MCF 10A (cell line): ENCODE results near the gene KLF9. TPM values are rescaled to one million over a fixed set of nuclear protein-coding genes. Genes with fewer than 3 reads are reported as not detected.

ENCODE experiments used
- BruUV-seq: library from RNA; stranded (reverse); fragments of 400-500 nt; replicated peaks from 2 replicates; lab custom pipeline; 2021; lab: Mats Ljungman, UMichigan
- CTCF ChIA-PET: fragments of 300-600 bp; sonication (Branson Sonifier 250); formaldehyde crosslinking; extraction: SDS; loops from one replicate; lab custom pipeline; 2021; ENCODE audit warnings: antibody characterized with exemption, inconsistent platforms; lab: Yijun Ruan, JAX
- POLR2A ChIA-PET: fragments of 300-600, 350-650 bp; sonication (Branson Sonifier 250); formaldehyde crosslinking; extraction: SDS; loops from one replicate; lab custom pipeline; 2020; ENCODE audit warnings: antibody characterized with exemption, inconsistent platforms; lab: Yijun Ruan, JAX
- DNase-seq: peaks from one replicate; pipeline ENCODE4 v3.0.0-alpha.2; 2018; ENCODE audit not compliant: unreplicated experiment
- H3K27ac Mint-ChIP-seq: one replicate; pipeline ENCODE4 v1.8.0; 2022; ENCODE audit warnings: mild to moderate bottlenecking, low read depth, mixed read lengths; ENCODE audit not compliant: unreplicated experiment
- H3K27me3 Mint-ChIP-seq: one replicate; pipeline ENCODE4 v1.8.0; 2022; ENCODE audit warnings: mixed read lengths; ENCODE audit not compliant: insufficient read depth, unreplicated experiment
- H3K36me3 Mint-ChIP-seq: one replicate; pipeline ENCODE4 v1.8.0; 2022; ENCODE audit warnings: mild to moderate bottlenecking, moderate library complexity, mixed read lengths; ENCODE audit not compliant: insufficient read depth, unreplicated experiment
- H3K4me1 Mint-ChIP-seq: one replicate; pipeline ENCODE4 v1.8.0; 2022; ENCODE audit warnings: mixed read lengths; ENCODE audit not compliant: insufficient read depth, unreplicated experiment
- H3K4me3 Mint-ChIP-seq: one replicate; pipeline ENCODE4 v1.8.0; 2022; ENCODE audit warnings: mild to moderate bottlenecking, moderate library complexity, mixed read lengths; ENCODE audit not compliant: unreplicated experiment
- H3K9me3 Mint-ChIP-seq: one replicate; pipeline ENCODE4 v1.8.0; 2022; ENCODE audit warnings: mixed read lengths; ENCODE audit not compliant: unreplicated experiment
- intact Hi-C: fragments of 100-400 bp; cut with micrococcal nuclease; formaldehyde crosslinking; loops from 2 replicates; pipeline ENCODE4 v1.14.1; 2022
- total RNA-seq: library from RNA; stranded (reverse); gene quantifications from 2 replicates; pipeline ENCODE4 v1.2.3, GENCODE V29; 2022
- TF ChIP-seq, protein P1 (sequence below): fragments of 200-600 bp; IDR thresholded peaks from one replicate; pipeline ENCODE4 v1.8.0; 2022; ENCODE audit warnings: antibody characterized with exemption, mild to moderate bottlenecking; ENCODE audit not compliant: unreplicated experiment

KLF9 gene
- total RNA-seq, 1 experiment from 2014 or later: 5.9 TPM

DNA sequence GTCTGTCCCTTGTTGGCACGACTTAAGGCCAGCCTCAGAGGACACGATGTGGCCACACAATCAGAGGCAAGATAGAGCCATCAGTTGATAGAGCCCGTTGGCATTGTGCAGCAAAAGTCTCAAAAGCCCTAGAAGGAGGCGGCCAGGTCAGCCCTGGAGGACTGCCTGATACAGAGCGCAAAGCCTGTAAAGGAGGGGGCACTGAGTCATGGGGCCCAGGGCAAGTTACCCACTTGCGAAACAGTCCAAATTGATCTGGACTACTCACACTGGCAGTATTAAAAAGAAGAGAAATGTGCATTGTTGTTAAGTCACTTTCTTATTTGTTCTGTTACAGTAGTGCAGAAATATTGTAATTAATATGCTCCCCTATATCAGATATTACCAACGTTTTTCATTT is 51.5 kb downstream of the KLF9 start:
- peak; percentile 78 for DNase-seq
- Mint-ChIP-seq H3K9me3 (no peaks in the 10 kb centered on the region), H3K27ac (no peak overlapping the region), H3K4me1 (peaks cover 6% of the 10 kb centered on the region), H3K27me3 (no peaks in the 10 kb centered on the region), H3K4me3 (no peak overlapping the region), H3K36me3 (peaks cover 13% of the 10 kb centered on the region)
- ChIA-PET POLR2A (interaction anchor here (0.7 to 1.6 kb wide), 3 partner anchors 50 to 237 kb away, joined by 3 to 5 read pairs (median 4); no protein-coding TSS in a partner anchor), CTCF (no interaction called here)
- TF ChIP-seq, protein P1, sequence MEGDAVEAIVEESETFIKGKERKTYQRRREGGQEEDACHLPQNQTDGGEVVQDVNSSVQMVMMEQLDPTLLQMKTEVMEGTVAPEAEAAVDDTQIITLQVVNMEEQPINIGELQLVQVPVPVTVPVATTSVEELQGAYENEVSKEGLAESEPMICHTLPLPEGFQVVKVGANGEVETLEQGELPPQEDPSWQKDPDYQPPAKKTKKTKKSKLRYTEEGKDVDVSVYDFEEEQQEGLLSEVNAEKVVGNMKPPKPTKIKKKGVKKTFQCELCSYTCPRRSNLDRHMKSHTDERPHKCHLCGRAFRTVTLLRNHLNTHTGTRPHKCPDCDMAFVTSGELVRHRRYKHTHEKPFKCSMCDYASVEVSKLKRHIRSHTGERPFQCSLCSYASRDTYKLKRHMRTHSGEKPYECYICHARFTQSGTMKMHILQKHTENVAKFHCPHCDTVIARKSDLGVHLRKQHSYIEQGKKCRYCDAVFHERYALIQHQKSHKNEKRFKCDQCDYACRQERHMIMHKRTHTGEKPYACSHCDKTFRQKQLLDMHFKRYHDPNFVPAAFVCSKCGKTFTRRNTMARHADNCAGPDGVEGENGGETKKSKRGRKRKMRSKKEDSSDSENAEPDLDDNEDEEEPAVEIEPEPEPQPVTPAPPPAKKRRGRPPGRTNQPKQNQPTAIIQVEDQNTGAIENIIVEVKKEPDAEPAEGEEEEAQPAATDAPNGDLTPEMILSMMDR: no peak
- intact Hi-C loops: no loop called here
- BruUV-seq: no TSS peak

DNA sequence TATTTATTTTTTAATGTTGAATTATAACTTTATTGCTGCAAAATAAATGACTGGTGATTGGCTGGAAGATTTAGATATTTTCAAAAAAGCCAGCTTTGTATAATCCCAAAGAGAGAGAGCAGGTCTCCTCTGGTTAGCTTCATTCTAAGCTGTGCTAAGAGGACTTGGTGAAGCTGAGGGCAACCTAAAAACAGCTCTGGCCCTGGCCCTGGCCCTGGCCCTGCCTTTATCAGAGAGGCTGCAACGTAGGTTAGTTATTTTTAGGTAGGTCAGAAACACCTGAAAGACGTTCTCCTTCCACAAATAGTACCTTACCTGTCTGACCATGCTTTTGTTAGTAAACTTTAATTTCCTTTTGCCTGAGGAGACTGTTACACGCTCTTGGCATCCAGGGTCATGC is 58.7 kb downstream of the KLF9 start:
- Mint-ChIP-seq H3K27ac (no peak overlapping the region), H3K9me3 (no peaks in the 10 kb centered on the region), H3K4me1 (peaks cover 7% of the 10 kb centered on the region), H3K4me3 (no peak overlapping the region), H3K27me3 (no peaks in the 10 kb centered on the region), H3K36me3 (peaks cover 44% of the 10 kb centered on the region)
- intact Hi-C loops: no loop called here
- TF ChIP-seq, protein P1: no peak
- POLR2A ChIA-PET: interaction anchor here (1.1 to 1.7 kb wide), 2 partner anchors 63 to 247 kb away, joined by 3 to 5 read pairs; no protein-coding TSS in a partner anchor
- no TSS peak for BruUV-seq
- DNase-seq: no peak
- CTCF ChIA-PET: interaction anchor here (0.9 kb wide), 1 partner anchor 247 kb away, joined by 9 read pairs; no protein-coding TSS in a partner anchor

DNA sequence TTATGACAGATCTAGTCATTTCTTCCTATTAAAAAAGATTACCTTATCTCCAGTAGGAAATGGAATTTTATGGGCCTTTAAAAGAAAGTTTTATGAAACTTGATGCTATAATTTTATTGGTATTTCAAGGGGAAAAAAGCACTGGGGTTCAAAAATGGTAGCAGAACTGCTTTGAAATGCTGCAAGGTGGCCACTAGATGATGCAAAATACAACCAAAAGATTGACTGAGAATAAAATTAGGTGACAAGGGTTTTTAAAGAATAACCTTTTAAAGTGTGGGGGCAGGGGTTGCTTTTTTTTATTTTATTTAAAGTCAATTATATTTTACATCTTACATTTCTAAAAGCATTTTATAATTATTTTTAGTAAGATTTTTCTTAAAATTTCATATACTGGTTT is 61.7 kb downstream of the KLF9 start:
- ChIA-PET POLR2A (interaction anchor here (0.7 to 1.7 kb wide), 5 partner anchors 17 to 254 kb away, joined by 3 to 8 read pairs (median 4); no protein-coding TSS in a partner anchor), CTCF (interaction anchor here (0.5 to 3.6 kb wide), 5 partner anchors 55 to 933 kb away, joined by 3 to 31 read pairs (median 5); no protein-coding TSS in a partner anchor)
- BruUV-seq: no TSS peak

DNA sequence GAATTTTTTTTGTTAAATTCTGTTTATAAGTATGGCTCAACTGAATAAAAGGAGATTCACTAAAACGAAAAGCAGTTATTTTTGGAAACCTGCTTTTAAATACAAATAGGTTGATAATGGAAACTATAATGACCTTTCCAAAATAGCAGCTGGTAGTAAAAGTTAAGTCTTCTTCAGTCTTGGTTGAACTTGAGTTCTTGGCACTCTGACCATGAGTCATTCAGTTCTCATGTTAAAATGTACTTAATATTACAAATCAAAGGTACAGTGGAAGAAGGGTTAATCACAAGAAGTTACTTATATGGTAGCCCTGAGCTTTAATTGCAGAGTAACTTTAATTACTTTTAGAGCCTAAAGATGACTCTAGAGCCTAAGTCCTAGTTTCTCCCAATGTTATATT is 62.1 kb downstream of the KLF9 start:
- ChIA-PET POLR2A (interaction anchor here (0.7 to 1.7 kb wide), 6 partner anchors 16 to 254 kb away, joined by 3 to 8 read pairs (median 4); partner anchors contain the start of gene KLF9), CTCF (interaction anchor here (0.5 to 3.6 kb wide), 10 partner anchors 8 to 933 kb away, joined by 3 to 31 read pairs (median 4); no protein-coding TSS in a partner anchor)
- Mint-ChIP-seq H3K4me3 (no peak overlapping the region), H3K27me3 (no peaks in the 10 kb centered on the region), H3K36me3 (peaks cover 66% of the 10 kb centered on the region), H3K9me3 (no peaks in the 10 kb centered on the region), H3K4me1 (peaks cover 7% of the 10 kb centered on the region), H3K27ac (no peak overlapping the region)
- intact Hi-C loops: loop anchor here (5.0 kb wide), 3 partner anchors 40 to 130 kb away; partner anchors contain the start of gene KLF9
- BruUV-seq: no TSS peak
- TF ChIP-seq, protein P1: no peak
- DNase-seq: peak; percentile 25

More for the DNA sequence above, 61.7 kb downstream of the KLF9 start:
- H3K36me3 Mint-ChIP-seq: peaks cover 66% of the 10 kb centered on the region
- H3K27me3 Mint-ChIP-seq: no peaks in the 10 kb centered on the region
- intact Hi-C loops: loop anchor here (1.0 to 5.0 kb wide), 4 partner anchors 39 to 249 kb away; partner anchors contain the start of gene KLF9
- H3K4me1 Mint-ChIP-seq: peaks cover 7% of the 10 kb centered on the region
- H3K9me3 Mint-ChIP-seq: no peaks in the 10 kb centered on the region
- H3K4me3 Mint-ChIP-seq: no peak overlapping the region
- peak; percentile 14 for DNase-seq
- TF ChIP-seq, protein P1: peak; percentile 26
- no peak overlapping the region for H3K27ac Mint-ChIP-seq
